Esophagus muscularis mucosa (tissue), 4 donors: Measurements from ENCODE around the gene MRPL1. TPM values are rescaled to one million over a fixed set of nuclear protein-coding genes. Genes with fewer than 3 reads are reported as not detected.

Source experiments
- DNase-seq: peaks from one replicate; pipeline ENCODE4 v3.0.0-alpha.2; 2017; ENCODE audit errors: extremely low spot score
- H3K27ac ChIP-seq, 4 donors: fragments of 200-600 bp; sonication (generic); replicated peaks in 1 of 4; 1 replicate in 3 of 4; 2 replicates in 1 of 4; pipeline ENCODE4 v1.5.1; 2016 to 2019; ENCODE audit warnings: mild to moderate bottlenecking in 1 of 4
- H3K27me3 ChIP-seq, 4 donors: fragments of 200-600 bp; sonication (generic); one replicate each; pipeline versions ENCODE4 v1.5.1 to v1.6.0; 2016 to 2019
- H3K36me3 ChIP-seq, 4 donors: fragments of 200-600 bp; sonication (generic); one replicate each; pipeline ENCODE4 v1.5.1; 2016 to 2019
- H3K4me1 ChIP-seq, 4 donors: fragments of 200-600 bp; sonication (generic); one replicate each; pipeline ENCODE4 v1.5.1; 2016 to 2019
- H3K4me3 ChIP-seq, 4 donors: fragments of 200-600 bp; sonication (generic); 1 replicate in 2 of 4; 2 replicates in 2 of 4; pipeline ENCODE4 v1.5.1; 2016 to 2019; ENCODE audit warnings: mild to moderate bottlenecking in 4 of 4, moderate library complexity in 1 of 4
- H3K9me3 ChIP-seq, 4 donors: fragments of 200-600 bp; sonication (generic); 1 replicate in 3 of 4; 2 replicates in 1 of 4; pipeline ENCODE4 v1.5.1; 2016 to 2019
- EP300 ChIP-seq: sonication (generic); formaldehyde crosslinking; IDR thresholded peaks from one replicate; pipeline ENCODE4 v1.6.1; 2017; ENCODE audit warnings: antibody characterized with exemption
- POLR2A ChIP-seq: fragments of 450-650 bp; IDR thresholded peaks from one replicate; pipeline ENCODE4 v1.6.1; 2017; ENCODE audit warnings: antibody characterized with exemption, moderate library complexity, mild to moderate bottlenecking, low read depth
- POLR2AphosphoS5 ChIP-seq, 2 donors: sonication (generic); formaldehyde crosslinking; IDR thresholded peaks; one replicate each; pipeline ENCODE4 v1.6.1; 2017; ENCODE audit warnings: antibody characterized with exemption in 2 of 2
- WGBS: methylation state at CpG from one replicate; pipeline ENCODE4 v1.1.5; 2018; 5-methylcytosine and 5-hydroxymethylcytosine counted together
- intact Hi-C: fragments of 100-400 bp; cut with DNase I; formaldehyde crosslinking; loops from one replicate; pipeline ENCODE4 v1.15.1; 2023
- small RNA-seq, 3 donors: library from RNA; depleted of rRNA; stranded (forward); fragments of <200 nt; gene quantifications; one replicate each; pipeline ENCODE3, GENCODE V24; 2016
- total RNA-seq, 4 donors: library from RNA; depleted of rRNA; stranded (reverse); fragments of >200 nt; gene quantifications; one replicate each; pipeline versions ENCODE4 v1.1.0 to v1.2.1, GENCODE V29; 2016
- TF ChIP-seq, protein P1 (sequence below), 3 experiments: fragments of 200-600 bp in 2 of 3; fragments of 450-650 bp in 1 of 3; sonication (generic) in 2 of 3; IDR thresholded peaks; one replicate each; pipeline ENCODE4 v1.5.1; 2017 to 2019; ENCODE audit warnings: antibody characterized with exemption in 3 of 3, mild to moderate bottlenecking in 2 of 3, moderate library complexity in 1 of 3

The MRPL1 gene
- total RNA-seq, 4 donors from 2014 or later = 16.6 to 28.2 (median 19.5) TPM

DNA sequence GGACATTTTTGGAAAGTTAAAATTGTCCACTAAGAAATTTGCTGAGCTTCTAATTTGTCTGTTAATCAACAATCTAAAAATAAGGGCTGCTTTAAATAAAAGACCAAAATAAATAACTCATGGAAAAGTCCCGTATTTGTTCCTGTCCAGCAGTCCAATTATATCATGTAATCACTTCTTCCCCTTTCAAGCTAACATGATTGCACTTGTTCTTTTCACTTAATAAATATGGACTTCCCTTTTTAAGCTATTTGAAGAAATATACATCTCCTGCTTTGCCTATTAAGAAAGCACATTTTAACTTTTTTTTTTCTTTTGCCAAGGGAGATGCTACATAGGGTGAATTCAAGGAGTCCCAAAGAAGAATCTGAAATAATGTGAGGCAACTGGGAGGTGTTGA, 138.9 kb downstream of the MRPL1 start:
- no peaks in the 10 kb centered on the region for H3K9me3 ChIP-seq
- H3K27ac ChIP-seq = no peak overlapping the region
- no peak for DNase-seq
- no peaks in the 10 kb centered on the region for H3K27me3 ChIP-seq
- H3K4me1 ChIP-seq = no peaks in the 10 kb centered on the region
- no peak overlapping the region for H3K4me3 ChIP-seq
- intact Hi-C loops = no loop called here
- 43% methylated on average over 1 of the region's 1 CpG for WGBS
- no peak for TF ChIP-seq POLR2A
- TF ChIP-seq, protein P1, sequence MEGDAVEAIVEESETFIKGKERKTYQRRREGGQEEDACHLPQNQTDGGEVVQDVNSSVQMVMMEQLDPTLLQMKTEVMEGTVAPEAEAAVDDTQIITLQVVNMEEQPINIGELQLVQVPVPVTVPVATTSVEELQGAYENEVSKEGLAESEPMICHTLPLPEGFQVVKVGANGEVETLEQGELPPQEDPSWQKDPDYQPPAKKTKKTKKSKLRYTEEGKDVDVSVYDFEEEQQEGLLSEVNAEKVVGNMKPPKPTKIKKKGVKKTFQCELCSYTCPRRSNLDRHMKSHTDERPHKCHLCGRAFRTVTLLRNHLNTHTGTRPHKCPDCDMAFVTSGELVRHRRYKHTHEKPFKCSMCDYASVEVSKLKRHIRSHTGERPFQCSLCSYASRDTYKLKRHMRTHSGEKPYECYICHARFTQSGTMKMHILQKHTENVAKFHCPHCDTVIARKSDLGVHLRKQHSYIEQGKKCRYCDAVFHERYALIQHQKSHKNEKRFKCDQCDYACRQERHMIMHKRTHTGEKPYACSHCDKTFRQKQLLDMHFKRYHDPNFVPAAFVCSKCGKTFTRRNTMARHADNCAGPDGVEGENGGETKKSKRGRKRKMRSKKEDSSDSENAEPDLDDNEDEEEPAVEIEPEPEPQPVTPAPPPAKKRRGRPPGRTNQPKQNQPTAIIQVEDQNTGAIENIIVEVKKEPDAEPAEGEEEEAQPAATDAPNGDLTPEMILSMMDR (IDR thresholded peaks at IDR 0.05) = no peak
- TF ChIP-seq EP300 = no peak
- no peak for TF ChIP-seq POLR2AphosphoS5 (IDR thresholded peaks at IDR 0.05)
- no peaks in the 10 kb centered on the region for H3K36me3 ChIP-seq

DNA sequence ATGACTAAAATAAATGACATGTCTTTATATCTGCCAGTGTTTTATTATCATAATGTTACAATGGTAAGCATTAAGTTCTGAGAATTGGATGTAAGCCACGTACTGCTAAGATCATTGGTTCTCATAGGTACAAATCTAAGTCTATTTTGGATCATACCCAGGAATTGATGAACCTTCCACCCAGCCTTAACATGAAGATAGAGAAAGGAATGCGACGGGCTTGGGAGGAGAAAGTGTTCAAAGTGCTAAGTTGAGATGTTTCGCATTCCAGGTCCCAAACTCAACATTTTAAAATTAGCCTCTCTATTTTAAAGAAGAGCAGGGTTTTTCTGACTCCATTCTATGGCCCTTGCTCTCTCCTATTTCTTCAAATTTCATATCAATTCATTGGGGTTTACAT, 139.6 kb downstream of the MRPL1 start:
- no peaks in the 10 kb centered on the region for H3K27me3 ChIP-seq
- H3K9me3 ChIP-seq = no peaks in the 10 kb centered on the region
- intact Hi-C loops = no loop called here
- no peak for DNase-seq
- no peak overlapping the region for H3K4me3 ChIP-seq
- H3K27ac ChIP-seq = no peak overlapping the region
- TF ChIP-seq POLR2AphosphoS5 (IDR thresholded peaks at IDR 0.05) = no peak
- no peak for TF ChIP-seq POLR2A
- TF ChIP-seq, protein P1 (IDR thresholded peaks at IDR 0.05) = no peak
- no peak for TF ChIP-seq EP300
- H3K4me1 ChIP-seq = no peaks in the 10 kb centered on the region
- 60% methylated on average over 4 of the region's 4 CpGs for WGBS
- no peaks in the 10 kb centered on the region for H3K36me3 ChIP-seq

Small RNA genes lying within 50 kb of the gene (small RNA-seq; reads per million reads assigned to genes)
- gene AC112225.1 = 0 reads per million in 3 donors

Other genes with a start within 250 kb of the MRPL1 start
- 10 to 100 TPM; 17.4 to 25.3 (median 21.7) TPM for gene CNOT6L, start 43.5 kb upstream of the MRPL1 start, total RNA-seq
- gene FRAS1, start 194.5 kb downstream of the MRPL1 start, total RNA-seq = 1 to 10 TPM; 5.3 to 8.7 (median 5.7) TPM